GM18858 (cell line): ENCODE data around the gene SPATS1.
A peak's percentile ranks its signal among the peaks of the same experiment; 100 is the strongest.

ENCODE experiments used
- ATAC-seq: cut with Tn5 transposase; IDR thresholded peaks from one replicate; pipeline ENCODE4 v1.9.1; 2021; ENCODE audit not compliant: unreplicated experiment

Gene SPATS1

GRCh38 chr6:44386364-44386928 is 44.0 kb downstream of the SPATS1 start:
- no peak for ATAC-seq

GRCh38 chr6:44386929-44387345 is 44.5 kb downstream of the SPATS1 start:
- ATAC-seq, result no peak

- peak; percentile 84 for ATAC-seq
Observed at GRCh38 chr6:44387346-44388134, 45.1 kb downstream of the SPATS1 start, which contains the start of gene CDC5L. Gene CDC5L, plus strand, starts transcription at chr6:44387706. Its CDS starts 118 bp downstream, at chr6:44387824.

- no peak for ATAC-seq
Observed at GRCh38 chr6:44388135-44388487, 45.7 kb downstream of the SPATS1 start.

- ATAC-seq, result no peak
Observed at GRCh38 chr6:44388887-44389286, 46.4 kb downstream of the SPATS1 start.

GRCh38 chr6:44390158-44390683 is 47.8 kb downstream of the SPATS1 start:
- no peak for ATAC-seq
